ENCODE data around the gene HDAC9.
"Not testable (repeated sequence)": the region's sequence is repeated elsewhere in the genome, so short reads cannot be mapped to it uniquely, and the experiment has no call there.

The HDAC9 gene

GRCh38 chr7:18990700-18991099 is 495.2 kb downstream of the HDAC9 start:
- DNase-seq = not testable (repeated sequence)

- no peak for DNase-seq
Measured at GRCh38 chr7:18993933-18994668, 498.6 kb downstream of the HDAC9 start.

- no peak for DNase-seq
Measured at GRCh38 chr7:18995270-18995671, 499.7 kb downstream of the HDAC9 start.

- no peak for DNase-seq
Measured at GRCh38 chr7:18995811-18996426, 500.4 kb downstream of the HDAC9 start.

- no peak for DNase-seq
Measured at GRCh38 chr7:18996583-18996982, 501.0 kb downstream of the HDAC9 start.

- no peak for DNase-seq
Measured at GRCh38 chr7:18997477-18998150, 502.1 kb downstream of the HDAC9 start.

DNA sequence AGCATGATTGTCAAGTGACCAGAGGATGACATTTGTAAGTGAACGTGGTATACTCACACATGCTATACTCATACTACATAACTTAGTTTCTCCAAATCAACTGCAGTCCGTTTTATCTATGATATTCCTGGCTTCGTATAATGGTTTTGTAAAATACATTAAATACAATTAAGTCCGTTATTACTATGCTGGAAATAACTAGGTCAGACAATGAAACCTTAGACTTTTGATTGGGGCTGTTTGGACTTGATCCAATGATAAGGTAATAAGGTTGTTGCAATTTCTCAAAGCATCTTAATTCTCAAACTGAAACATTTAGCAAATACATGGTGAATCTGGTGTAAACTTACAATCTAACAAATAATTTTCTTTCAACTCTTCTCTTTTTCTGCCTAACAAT is 504.9 kb downstream of the HDAC9 start:
- no peak for DNase-seq

DNA sequence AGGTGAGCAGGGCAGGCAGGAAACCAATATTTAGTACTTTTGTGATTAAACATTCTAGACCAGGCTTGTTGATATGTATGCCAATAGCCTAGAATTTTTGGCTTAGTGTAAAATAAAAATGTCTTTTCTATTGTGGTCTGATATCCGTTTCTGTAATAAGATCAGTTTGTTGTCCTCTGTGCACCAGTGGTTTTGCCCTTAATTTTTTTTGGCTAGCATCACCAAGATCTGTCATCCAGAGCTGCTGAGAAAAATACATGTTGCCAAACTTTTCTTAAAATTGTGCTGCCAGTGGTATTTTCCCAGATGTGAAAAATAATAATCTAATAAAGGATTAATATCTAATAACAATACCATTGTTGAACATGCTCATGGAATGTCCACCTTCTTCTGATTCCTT is 506.3 kb downstream of the HDAC9 start:
- DNase-seq = no peak

DNA sequence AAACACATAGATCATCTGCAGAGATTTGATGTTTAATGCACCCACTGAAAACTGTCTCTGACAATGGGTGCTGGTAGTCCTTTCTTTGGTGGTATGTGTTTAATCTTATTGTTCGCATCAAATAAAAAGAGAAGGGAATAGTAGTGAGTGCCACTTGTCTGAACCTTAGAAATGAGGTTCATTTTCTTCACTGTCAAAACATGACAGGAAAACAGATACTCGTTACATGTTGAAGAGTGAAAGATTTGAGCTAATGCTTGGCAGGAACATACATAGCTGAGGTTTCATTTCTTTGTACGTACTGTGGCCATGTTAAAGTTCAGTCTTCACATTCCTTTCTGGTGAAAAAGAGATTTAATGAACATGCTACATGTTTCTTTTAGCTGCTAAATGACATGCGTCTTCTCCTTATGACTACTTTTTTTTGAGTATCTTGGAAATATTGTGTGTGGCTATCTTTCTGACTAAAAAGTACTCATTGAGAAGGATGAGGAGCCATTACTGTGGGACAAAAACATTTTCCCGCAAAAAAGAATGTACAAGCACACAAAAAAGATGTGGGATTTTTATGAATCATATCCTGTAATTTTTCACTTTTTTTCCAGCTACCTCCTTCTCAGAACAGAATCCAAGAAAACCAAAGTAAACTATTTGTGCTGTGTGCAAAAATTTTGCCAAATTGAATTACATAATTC is 513.8 kb downstream of the HDAC9 start:
- DNase-seq = no peak

DNA sequence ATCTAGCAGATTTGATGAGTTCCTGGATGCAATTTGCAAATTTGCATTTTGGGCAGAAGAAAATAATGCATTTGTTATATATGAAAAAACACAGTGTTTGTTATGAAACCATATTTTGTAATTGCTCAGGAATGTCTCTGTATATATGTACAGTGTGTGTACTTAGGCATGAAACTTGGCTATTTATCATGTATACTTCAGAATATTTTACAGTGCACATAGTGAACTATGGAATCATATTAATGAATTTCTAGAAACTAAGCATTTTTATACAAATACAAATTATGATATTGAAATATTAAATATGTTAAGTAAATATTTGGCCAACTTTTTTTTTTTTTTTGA is 514.4 kb downstream of the HDAC9 start:
- no peak for DNase-seq

DNA sequence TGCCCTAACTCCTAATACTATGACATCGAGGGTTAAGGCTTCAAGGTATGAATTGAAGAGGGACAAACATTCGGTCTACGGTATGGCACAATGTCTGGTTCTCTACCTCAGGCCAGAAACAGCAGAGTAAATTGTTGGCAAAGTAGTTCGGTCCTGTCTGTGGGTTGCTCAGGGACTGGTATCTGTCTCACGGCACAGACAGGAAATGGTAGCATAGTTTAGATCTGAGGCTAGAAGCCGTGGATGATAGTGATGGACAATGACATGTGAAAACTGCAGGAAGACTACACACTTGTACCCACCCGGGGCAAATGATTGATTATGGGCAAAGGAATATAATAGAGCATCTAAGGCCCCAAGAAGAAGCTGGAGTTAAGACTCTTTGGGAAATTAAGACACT is 515.7 kb downstream of the HDAC9 start:
- DNase-seq = no peak

DNA sequence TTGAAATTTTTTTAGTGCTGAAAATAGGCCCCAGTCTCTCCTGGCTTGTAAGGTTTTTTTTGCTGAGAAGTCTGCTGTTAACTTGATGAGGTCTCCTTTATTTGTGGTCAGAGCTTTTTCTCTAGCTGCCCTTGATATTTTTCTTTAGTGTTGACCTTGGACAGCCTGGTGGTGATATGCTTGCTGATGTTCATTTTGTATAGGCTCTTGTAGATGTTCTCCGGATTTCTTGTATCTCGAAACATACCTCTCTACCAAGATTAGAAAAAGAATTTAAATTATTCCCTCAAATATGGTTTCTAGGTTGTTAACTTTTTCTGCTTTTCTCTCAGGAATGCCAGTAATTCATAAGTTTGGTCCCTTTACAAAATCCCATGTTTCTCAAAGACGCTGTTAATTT is 519.5 kb downstream of the HDAC9 start:
- no peak for DNase-seq

- no peak for DNase-seq
Measured at GRCh38 chr7:19016140-19016539, 520.6 kb downstream of the HDAC9 start.

- no peak for DNase-seq
Measured at GRCh38 chr7:19017374-19017773, 521.8 kb downstream of the HDAC9 start.

DNA sequence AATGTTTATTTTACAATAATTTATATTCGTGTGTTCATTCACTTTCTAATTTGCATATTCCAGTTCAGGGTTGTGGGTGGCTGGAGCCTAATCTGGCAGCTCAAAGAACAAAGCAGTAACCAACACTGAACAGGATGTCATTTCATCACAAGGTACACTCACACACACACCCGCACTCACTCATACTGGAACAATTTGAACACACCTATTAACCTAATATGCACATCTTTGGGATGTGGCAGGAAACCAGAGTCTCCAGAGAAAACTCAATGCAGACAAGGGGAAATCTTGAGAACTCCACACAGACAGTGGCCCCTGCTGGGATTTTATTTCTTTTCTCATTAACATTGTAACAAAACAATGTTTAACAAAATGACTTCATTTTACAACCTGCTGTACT is 524.5 kb downstream of the HDAC9 start:
- no peak for DNase-seq

GRCh38 chr7:19020711-19021110 is 525.2 kb downstream of the HDAC9 start:
- no peak for DNase-seq

DNA sequence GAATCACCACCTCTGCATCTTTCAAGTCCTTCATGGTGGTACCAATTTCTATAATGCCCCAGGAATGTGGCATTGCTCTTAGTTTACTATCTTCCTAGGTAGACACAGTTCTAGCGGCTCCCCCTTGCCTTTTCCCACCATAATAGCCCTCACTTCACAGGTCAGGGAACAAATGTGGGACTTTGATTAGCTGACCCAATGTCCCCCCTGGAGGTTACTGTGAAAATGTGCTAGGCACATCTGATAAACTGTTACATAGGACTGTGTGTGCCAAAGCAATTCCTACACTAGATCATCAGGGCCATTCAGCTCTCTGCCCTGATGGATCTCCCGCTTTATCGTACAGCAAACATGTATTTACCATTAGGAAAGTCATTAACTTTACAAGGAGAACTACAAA is 527.9 kb downstream of the HDAC9 start:
- DNase-seq = no peak

DNA sequence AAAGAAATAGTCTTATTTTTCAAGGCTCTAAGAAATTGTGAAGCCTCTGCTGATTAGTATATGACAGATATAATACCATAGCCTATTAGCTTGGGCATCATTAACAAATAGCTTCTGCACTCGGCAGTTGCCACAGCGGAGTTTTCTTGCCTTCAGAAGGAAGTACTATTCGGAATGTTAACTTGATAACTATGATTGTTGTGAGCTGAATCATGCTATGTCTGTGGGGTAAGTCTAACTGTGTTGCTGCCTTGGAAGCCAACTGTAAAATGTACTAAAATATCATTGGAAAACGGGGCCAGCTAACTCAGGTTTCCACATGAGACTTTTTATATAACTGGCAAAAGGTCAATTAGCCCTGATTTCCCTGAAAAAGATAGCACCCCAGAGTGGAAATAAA is 528.7 kb downstream of the HDAC9 start:
- no peak for DNase-seq

GRCh38 chr7:19026888-19027287 is 531.3 kb downstream of the HDAC9 start:
- no peak for DNase-seq

DNA sequence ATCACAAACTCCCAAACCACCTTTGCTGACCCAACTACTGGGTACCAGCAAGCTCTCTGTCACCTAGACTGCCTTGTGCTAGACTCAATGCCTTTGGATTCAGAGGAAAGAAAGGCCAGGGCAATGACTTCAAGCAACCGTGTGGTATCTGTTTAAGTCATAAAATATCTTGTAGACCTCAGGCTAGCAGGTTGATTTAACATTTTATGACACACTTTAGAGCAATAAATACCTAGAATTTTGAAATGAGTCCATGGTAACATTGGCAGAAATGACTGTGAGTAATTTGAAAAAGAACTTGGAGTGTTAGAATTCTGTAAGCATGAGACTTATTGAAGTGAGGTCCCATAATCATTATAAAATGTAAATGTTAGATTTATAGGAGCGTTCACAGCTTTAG is 534.7 kb downstream of the HDAC9 start:
- DNase-seq = no peak

GRCh38 chr7:19032942-19033341 is 537.4 kb downstream of the HDAC9 start:
- not testable (repeated sequence) for DNase-seq

- DNase-seq = peak; percentile 30 to 32
Measured at GRCh38 chr7:19051767-19052375, 556.3 kb downstream of the HDAC9 start.

Measured in activated T-cell treated with anti-CD3 and anti-CD28 coated beads, Interleukin-2, amount 50 U/mL, for 48 hours (primary cell).